ENCODE measurements around the gene ZNF598.
"Not testable (repeated sequence)": the region's sequence is repeated elsewhere in the genome, so short reads cannot be mapped to it uniquely, and the experiment has no call there.

The ZNF598 gene

DNA sequence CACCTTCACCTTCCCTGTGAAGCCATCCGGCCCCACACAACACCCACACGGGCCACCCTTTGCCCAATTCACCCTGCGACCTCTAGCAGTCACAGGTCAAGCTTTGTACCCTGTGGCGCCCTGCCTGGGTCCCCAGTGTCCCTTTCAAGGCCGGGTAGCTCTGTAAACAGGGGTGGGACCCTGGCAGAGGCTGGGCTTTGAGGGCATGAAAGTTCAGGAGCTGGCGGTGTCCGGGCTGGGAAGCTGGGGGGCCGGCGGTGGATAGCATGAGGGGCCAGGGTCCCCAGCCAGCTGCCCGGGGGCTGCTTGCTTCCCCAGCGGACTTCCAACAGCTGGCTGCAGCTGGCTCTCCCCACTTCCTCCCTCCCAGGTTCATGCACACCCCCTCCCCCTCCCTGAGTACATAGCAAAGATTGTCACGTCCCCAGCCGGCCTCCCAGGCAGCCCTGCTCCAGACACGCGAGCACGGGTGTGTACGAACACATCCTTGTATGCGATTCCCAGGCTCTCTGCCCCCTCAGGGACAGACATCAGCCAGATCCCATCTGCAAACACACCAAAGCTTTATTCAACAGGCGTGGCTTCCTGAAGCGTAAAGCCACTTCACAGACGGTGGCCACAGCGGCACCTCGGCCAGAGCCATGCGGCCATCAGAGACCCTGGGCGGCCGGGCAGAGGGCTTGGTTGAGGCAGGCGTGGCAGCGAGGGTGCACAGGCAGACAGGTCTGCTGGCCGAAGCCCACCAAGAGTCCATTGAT lies 29.8 kb upstream of the ZNF598 start:
- TF ChIP-seq POLR2AphosphoS5 (IDR thresholded peaks at IDR 0.05; ENCODE audit: low read depth, low read length) (no peak), POLR2A (IDR thresholded peaks at IDR 0.05; ENCODE audit: low read depth, low read length) (no peak), TAF1 (IDR thresholded peaks at IDR 0.05; ENCODE audit: borderline replicate concordance, low read depth, low read length) (no peak)
- DNase-seq (ENCODE audit: insufficient read length) = no peak
- no peak for FAIRE-seq

DNA sequence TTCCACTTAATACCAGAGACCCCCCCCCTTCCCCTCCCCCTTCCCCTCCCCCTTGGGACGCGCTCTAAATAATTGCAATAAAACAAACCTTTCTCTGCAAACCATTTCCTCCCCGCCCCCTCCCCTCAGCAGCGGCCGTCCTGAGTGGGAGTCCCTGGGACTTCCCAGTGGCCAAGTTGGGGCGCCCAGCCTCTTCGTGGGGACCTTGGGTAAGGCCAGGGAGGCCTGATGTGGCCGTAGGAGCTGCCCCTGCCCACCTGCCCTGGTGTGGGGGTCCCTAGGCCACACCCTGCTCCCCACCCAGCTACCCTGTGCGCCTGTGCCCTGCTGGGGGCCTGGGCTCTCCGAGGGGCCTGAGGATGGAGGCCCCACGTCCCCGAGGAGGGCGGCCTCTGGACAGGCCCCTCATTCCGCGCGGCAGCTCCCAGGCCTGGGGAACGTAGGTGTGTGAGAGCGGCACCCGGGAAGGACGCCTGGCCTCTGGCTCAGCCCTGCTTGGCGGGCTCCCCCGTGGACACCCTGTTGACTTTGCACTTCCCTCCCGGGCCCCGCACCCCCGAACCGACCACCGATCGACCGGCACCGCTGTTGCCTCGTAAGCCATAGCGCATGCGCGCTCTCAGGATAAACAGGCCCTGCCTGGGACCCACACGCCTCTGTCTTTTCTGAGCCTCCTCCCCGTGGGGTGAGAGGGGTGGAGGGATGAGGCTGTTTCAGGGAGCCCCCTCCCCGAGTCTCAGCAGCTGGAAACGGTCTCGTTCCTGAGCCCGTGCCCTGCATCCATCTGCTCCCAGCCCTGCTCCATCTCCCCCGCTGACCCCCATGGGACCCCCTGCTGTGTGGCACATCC lies 29.0 kb upstream of the ZNF598 start:
- no peak for FAIRE-seq
- TF ChIP-seq TAF1 (IDR thresholded peaks at IDR 0.05; ENCODE audit: borderline replicate concordance, low read depth, low read length) (no peak), POLR2A (IDR thresholded peaks at IDR 0.05; ENCODE audit: low read depth, low read length) (no peak), POLR2AphosphoS5 (IDR thresholded peaks at IDR 0.05; ENCODE audit: low read depth, low read length) (no peak)
- DNase-seq (ENCODE audit: insufficient read length) = no peak

DNA sequence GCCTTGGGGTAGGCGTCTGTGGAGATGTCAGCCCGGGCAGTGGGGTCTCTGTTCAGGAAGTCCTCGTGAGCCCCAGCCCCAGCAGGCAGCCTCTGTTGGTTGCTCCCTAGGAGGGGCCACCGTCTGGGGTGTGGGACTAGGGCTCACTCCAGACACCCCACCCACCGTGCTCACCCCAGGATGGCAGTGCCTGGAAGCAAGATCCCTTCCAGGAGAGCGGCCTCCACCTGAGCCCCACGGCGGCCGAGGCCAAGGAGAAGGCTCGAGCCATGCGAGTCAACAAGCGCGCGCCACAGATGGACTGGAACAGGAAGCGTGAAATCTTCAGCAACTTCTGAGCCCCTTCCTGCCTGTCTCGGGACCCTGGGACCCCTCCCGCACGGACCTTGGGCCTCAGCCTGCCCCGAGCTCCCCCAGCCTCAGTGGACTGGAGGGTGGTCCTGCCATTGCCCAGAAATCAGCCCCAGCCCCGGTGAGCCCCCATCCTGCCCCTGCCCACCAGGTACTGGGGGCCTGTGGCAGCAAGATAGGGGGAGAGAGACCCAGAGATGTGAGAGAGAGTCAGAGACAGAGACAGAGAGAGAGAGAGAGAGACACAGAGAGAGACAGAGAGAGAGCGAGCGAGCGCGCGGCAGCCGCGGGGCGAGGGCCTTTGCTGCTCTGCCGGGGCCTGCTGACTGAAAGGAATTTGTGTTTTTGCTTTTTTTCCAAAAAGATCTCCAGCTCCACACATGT lies 28.2 kb upstream of the ZNF598 start:
- TF ChIP-seq TAF1 (IDR thresholded peaks at IDR 0.05; ENCODE audit: borderline replicate concordance, low read depth, low read length) (no peak), POLR2AphosphoS5 (IDR thresholded peaks at IDR 0.05; ENCODE audit: low read depth, low read length) (no peak), POLR2A (IDR thresholded peaks at IDR 0.05; ENCODE audit: low read depth, low read length) (no peak)
- no peak for FAIRE-seq
- no peak for DNase-seq (ENCODE audit: insufficient read length)

DNA sequence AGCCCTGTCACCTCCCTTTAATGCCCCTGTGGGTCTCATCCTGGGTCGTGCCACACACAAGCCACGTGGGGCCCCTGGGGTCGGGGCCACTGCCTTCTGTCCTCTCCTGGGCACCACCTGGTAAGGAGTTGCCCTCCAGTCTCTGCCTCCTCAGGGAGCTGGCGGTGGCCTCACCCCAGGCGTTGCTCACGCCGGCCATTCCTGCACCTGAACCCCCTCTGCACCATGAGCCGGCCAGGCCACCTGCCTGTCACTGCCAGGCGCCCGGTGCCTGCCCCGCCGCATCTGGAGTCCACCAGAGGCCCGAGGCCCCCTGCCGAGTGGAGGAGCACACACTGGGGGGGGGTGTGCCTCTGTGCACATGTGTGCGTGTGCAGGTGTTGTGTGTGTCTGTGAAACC lies 27.5 kb upstream of the ZNF598 start:
- DNase-seq (ENCODE audit: insufficient read length) (no peak), FAIRE-seq (no peak)
- TF ChIP-seq TAF1 (IDR thresholded peaks at IDR 0.05; ENCODE audit: borderline replicate concordance, low read depth, low read length) (no peak), POLR2A (IDR thresholded peaks at IDR 0.05; ENCODE audit: low read depth, low read length) (no peak)

DNA sequence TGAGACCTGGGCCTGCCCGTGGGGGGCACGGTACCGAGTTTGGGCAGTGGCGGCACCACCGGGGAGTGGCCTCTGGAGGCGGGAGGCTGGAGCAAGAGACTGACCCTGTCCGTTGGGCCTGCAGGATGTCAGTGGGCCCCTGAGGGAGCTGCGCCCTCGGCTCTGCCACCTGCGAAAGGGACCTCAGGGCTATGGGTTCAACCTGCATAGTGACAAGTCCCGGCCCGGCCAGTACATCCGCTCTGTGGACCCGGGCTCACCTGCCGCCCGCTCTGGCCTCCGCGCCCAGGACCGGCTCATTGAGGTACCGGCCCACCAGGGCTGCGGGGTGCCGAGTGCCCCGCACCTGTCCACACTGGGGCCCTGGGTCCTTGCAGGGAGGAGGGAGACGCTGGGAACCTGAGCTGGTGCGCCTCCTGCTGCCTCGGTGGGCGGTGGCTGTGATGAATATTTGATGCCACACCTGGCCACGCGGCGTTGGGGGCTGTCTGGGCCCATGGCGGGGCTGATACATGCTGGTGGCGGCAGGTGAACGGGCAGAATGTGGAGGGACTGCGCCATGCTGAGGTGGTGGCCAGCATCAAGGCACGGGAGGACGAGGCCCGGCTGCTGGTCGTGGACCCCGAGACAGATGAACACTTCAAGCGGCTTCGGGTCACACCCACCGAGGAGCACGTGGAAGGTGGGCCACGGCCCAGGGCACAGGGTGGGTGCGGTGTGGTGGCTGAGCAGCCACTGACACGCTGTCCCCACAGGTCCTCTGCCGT lies 26.8 kb upstream of the ZNF598 start:
- FAIRE-seq (no peak), DNase-seq (ENCODE audit: insufficient read length) (no peak)
- TF ChIP-seq POLR2A (IDR thresholded peaks at IDR 0.05; ENCODE audit: low read depth, low read length) (no peak), TAF1 (IDR thresholded peaks at IDR 0.05; ENCODE audit: borderline replicate concordance, low read depth, low read length) (no peak), POLR2AphosphoS5 (IDR thresholded peaks at IDR 0.05; ENCODE audit: low read depth, low read length) (no peak)

DNA sequence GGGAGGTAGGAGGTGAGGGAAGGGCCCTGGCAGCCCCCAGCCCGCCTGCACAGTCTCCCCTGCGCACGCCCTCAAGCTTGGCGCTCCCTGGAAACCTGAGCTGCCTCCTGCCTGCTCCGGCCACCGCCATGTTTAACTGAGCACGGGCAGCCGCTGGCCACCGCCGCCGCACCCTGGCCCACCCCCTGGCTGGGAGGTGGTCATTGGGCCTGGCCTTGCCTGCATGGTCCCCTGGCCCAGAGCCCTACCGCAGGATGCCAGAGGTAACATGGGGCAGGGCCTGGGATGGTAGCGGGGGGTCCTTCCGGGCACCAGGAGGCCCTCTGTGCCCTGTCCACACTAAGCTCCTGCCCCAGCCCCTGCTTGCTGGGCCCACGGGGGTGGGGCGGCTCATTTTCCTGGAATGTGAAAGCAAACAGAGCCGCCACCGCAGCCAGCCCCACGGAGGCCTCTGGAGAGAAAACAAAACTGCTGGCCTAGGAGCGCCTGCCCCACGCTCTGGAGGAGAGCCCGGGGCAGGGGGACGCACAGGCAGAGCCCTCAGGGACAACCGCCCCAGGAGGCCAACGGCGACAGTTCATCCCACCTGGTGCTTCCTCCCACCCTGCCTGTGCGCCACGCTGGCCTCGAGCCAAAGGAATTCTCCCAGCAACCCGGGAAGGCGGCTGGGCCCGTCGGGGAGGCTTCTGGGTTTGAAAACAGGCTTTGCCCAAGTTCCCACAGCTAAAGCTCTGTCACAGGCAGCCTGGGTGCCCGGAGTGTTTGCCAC lies 26.0 kb upstream of the ZNF598 start:
- FAIRE-seq (no peak), DNase-seq (ENCODE audit: insufficient read length) (no peak)
- no peak for TF ChIP-seq TAF1 (IDR thresholded peaks at IDR 0.05; ENCODE audit: borderline replicate concordance, low read depth, low read length)
- TF ChIP-seq POLR2A (IDR thresholded peaks at IDR 0.05; ENCODE audit: low read depth, low read length) = no peak
- TF ChIP-seq POLR2AphosphoS5 (IDR thresholded peaks at IDR 0.05; ENCODE audit: low read depth, low read length) = no peak

DNA sequence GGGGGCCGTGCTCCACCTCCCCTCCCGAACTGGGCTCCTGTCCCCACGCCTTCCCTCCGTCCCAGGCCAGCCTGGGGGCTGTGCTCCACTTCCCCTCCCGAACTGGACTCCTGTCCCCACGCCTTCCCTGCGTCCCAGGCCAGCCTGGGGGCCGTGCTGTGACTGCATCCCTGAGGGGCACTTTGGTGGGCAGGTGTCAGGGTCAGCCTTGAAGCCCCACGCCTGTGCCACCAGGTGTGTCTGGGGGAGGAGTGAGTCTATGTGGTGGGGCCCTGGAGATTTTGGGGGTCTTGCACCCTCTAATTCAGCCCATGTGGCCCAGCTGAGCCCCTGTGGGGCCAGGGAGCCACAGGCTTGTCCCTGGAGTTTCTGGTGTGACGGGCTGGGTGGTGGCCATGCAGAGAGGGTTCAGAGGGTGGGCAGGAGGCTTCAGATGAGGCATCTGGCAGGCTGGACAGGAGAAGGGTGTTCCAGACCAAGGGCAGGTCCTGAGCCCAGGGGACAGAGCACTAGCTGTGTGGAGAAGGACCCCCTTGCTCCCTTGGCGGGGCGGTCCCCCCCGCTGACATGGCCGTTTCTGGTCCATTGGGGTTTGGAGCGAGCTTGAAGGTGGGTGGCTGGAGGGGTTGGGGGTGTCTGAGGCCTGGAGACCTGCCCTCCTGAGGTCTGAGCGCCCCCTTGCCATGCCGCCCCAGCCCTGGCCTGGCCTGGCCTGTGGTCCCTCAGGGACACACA lies 25.2 kb upstream of the ZNF598 start:
- FAIRE-seq (no peak), DNase-seq (ENCODE audit: insufficient read length) (no peak)
- no peak for TF ChIP-seq TAF1 (IDR thresholded peaks at IDR 0.05; ENCODE audit: borderline replicate concordance, low read depth, low read length)
- TF ChIP-seq POLR2A (IDR thresholded peaks at IDR 0.05; ENCODE audit: low read depth, low read length) = no peak
- no peak for TF ChIP-seq POLR2AphosphoS5 (IDR thresholded peaks at IDR 0.05; ENCODE audit: low read depth, low read length)

DNA sequence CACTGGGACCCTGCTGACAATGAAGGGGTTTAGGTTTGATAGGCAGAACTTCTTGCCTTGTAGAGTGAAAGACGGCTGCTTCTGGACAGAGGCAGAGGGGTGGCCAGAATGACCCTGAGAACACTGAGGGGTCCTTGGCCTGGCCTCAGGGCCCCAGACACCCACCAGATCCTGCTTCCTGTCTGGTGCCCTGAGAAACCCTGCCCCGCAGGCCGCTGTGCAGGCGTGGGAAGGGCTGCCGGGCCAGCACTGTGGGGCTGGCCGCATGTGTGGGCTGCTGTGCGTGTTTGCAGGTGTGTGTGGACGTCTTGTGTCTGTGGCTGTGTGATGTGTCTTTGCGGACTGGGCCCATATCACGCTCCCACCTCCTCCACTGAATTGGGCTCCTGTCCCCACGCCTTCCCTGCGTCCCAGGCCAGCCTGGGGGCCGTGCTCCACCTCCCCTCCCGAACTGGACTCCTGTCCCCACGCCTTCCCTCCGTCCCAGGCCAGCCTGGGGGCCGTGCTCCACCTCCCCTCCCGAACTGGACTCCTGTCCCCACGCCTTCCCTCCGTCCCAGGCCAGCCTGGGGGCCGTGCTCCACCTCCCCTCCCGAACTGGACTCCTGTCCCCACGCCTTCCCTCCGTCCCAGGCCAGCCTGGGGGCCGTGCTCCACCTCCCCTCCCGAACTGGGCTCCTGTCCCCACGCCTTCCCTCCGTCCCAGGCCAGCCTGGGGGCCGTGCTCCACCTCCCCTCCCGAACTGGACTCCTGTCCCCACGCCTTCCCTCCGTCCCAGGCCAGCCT lies 24.5 kb upstream of the ZNF598 start:
- not testable (repeated sequence) for DNase-seq (ENCODE audit: insufficient read length); FAIRE-seq

DNA sequence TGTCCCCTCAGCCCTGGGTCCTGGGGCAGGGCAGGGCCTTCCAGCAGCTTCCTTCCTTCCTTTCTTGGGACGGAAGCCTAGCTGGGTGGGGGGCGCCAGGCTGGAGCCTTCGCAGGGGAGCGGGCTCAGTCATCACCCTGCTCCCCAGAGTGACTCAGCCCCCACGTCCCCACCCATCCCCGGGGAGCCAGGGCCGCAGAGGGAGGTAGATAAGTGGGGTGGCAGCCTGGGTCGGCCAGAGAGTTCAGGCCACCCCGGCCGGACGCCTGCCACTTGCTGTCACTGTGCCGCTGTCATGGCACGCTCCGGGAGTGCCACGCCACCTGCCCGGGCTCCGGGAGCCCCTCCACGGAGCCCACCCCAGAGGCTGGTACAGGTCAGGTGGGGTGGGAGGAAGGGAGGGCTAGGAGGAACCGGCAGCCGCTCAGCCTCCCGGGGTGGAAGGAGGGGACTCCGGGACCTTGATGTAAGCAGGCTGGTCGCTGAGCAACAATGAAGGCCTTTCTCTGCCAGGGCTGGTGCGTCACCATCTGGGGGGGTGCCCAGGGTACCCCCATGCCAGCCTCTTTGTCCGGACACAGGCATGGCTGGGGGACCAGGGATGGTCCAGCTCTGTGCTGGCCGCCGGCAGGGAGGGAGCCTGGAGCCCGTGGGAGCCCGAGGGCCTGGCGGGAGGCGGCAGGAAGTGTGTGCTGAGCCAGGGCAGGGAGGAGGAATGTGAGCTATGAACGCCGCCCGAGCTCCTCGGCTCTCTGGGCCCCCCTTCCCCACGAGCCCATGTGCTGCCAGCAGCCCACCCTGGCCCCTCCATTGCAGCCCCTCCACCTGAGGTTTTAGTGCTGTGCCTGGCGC lies 23.7 kb upstream of the ZNF598 start:
- no peak for DNase-seq (ENCODE audit: insufficient read length)
- FAIRE-seq = no peak
- TF ChIP-seq POLR2A (IDR thresholded peaks at IDR 0.05; ENCODE audit: low read depth, low read length) (no peak), TAF1 (IDR thresholded peaks at IDR 0.05; ENCODE audit: borderline replicate concordance, low read depth, low read length) (no peak), POLR2AphosphoS5 (IDR thresholded peaks at IDR 0.05; ENCODE audit: low read depth, low read length) (no peak)
